GM11168 (cell line): ENCODE measurements around the gene ATG10.

Experiments
- in situ Hi-C: fragments of 300-500 bp; cut with MboI; formaldehyde crosslinking; loops from one replicate; pipeline ENCODE4 v1.12.0; 2022; ENCODE audit warnings: low sequenced_read_pairs; ENCODE audit not compliant: unreplicated experiment

The ATG10 gene

GRCh38 chr5:82295959-82296531 lies 324.2 kb downstream of the ATG10 start:
- in situ Hi-C loops, result no loop called here

- in situ Hi-C loops, result no loop called here
These were observed 325.1 kb downstream of the ATG10 start for GRCh38 chr5:82296929-82297328.

- in situ Hi-C loops, result no loop called here
These were observed 325.9 kb downstream of the ATG10 start for GRCh38 chr5:82297711-82298110.

GRCh38 chr5:82298668-82299067 lies 326.8 kb downstream of the ATG10 start:
- in situ Hi-C loops, result no loop called here

GRCh38 chr5:82301190-82301589 lies 329.4 kb downstream of the ATG10 start:
- in situ Hi-C loops, result no loop called here
